Neural progenitor cell (in vitro differentiated cells): ENCODE results near the gene STK11IP. TPM values are rescaled to one million over a fixed set of nuclear protein-coding genes. Genes with fewer than 3 reads are reported as not detected.

Source experiments
- DNase-seq: peaks from one replicate; pipeline ENCODE4 v3.0.0-alpha.2; 2016; ENCODE audit warnings: low spot score
- H2AFZ ChIP-seq: fragments of 200-600 bp; sonication (generic); replicated peaks from 2 replicates; pipeline ENCODE4 v1.6.1; 2016; ENCODE audit warnings: antibody characterized with exemption
- H3F3A ChIP-seq: fragments of 200-600 bp; sonication (generic); 2 replicates; pipeline ENCODE4 v1.6.1; 2016; ENCODE audit warnings: antibody characterized with exemption, low read depth
- H3K27ac ChIP-seq: fragments of 200-600 bp; sonication (generic); 2 replicates; pipeline ENCODE4 v1.5.1; 2016; ENCODE audit warnings: mild to moderate bottlenecking
- H3K27me3 ChIP-seq: fragments of 200-600 bp; sonication (generic); 2 replicates; pipeline ENCODE4 v1.6.1; 2016; ENCODE audit warnings: mild to moderate bottlenecking, moderate library complexity
- H3K36me3 ChIP-seq: fragments of 200-600 bp; sonication (generic); 2 replicates; pipeline ENCODE4 v1.5.1; 2016
- H3K4me1 ChIP-seq: fragments of 200-600 bp; sonication (generic); 2 replicates; pipeline ENCODE4 v1.6.1; 2016; ENCODE audit warnings: mixed run types
- H3K4me2 ChIP-seq: fragments of 200-600 bp; sonication (generic); 2 replicates; pipeline ENCODE4 v1.6.1; 2016
- H3K4me3 ChIP-seq: fragments of 200-600 bp; sonication (generic); 2 replicates; pipeline ENCODE4 v1.5.1; 2016
- H3K79me2 ChIP-seq: fragments of 200-600 bp; sonication (generic); 2 replicates; pipeline ENCODE4 v1.6.1; 2016; ENCODE audit warnings: low read depth
- H3K9ac ChIP-seq: fragments of 200-600 bp; sonication (generic); 2 replicates; pipeline ENCODE4 v1.6.1; 2016
- H3K9me3 ChIP-seq: fragments of 200-600 bp; sonication (generic); 2 replicates; pipeline ENCODE4 v1.5.1; 2016; ENCODE audit warnings: low read depth
- H4K20me1 ChIP-seq: fragments of 200-600 bp; sonication (generic); 2 replicates; pipeline ENCODE4 v1.6.1; 2016; ENCODE audit warnings: low read depth
- H3K27ac Mint-ChIP-seq: 3 replicates; pipeline ENCODE4 v1.8.0; 2021; ENCODE audit warnings: mixed read lengths
- H3K27me3 Mint-ChIP-seq: 2 replicates; pipeline ENCODE4 v1.8.0; 2022; ENCODE audit warnings: low read depth, mild to moderate bottlenecking, inconsistent platforms, moderate library complexity, mixed read lengths; ENCODE audit not compliant: insufficient read depth
- H3K36me3 Mint-ChIP-seq: 3 replicates; pipeline ENCODE4 v1.8.0; 2021; ENCODE audit warnings: mixed read lengths
- H3K4me1 Mint-ChIP-seq: 3 replicates; pipeline ENCODE4 v1.8.0; 2021; ENCODE audit warnings: mixed read lengths
- H3K4me3 Mint-ChIP-seq: 3 replicates; pipeline ENCODE4 v1.8.0; 2021; ENCODE audit warnings: mild to moderate bottlenecking, moderate library complexity, mixed read lengths
- H3K9me3 Mint-ChIP-seq: 3 replicates; pipeline ENCODE4 v1.8.0; 2020; ENCODE audit warnings: mixed read lengths
- EZH2 ChIP-seq: fragments of 200-600 bp; sonication (generic); IDR thresholded peaks from 2 replicates; pipeline ENCODE4 v1.6.1; 2017; ENCODE audit warnings: antibody characterized with exemption, mild to moderate bottlenecking, moderate library complexity
- EZH2phosphoT487 ChIP-seq: fragments of 200-600 bp; sonication (generic); IDR thresholded peaks from 2 replicates; pipeline ENCODE4 v1.6.1; 2017; ENCODE audit warnings: antibody characterized with exemption
- total RNA-seq: library from RNA; depleted of rRNA; stranded (reverse); fragments of >200 nt; gene quantifications from 2 replicates; pipeline ENCODE4 v1.2.3, GENCODE V29; 2015; ENCODE audit warnings: low replicate concordance
- TF ChIP-seq, protein P1 (sequence below): fragments of 200-600 bp; sonication (generic); IDR thresholded peaks from 2 replicates; pipeline ENCODE4 v1.5.1; 2017; ENCODE audit warnings: antibody characterized with exemption, mild to moderate bottlenecking

Gene STK11IP
- total RNA-seq, 1 donor from 2014 or later, result 16.8 TPM

DNA sequence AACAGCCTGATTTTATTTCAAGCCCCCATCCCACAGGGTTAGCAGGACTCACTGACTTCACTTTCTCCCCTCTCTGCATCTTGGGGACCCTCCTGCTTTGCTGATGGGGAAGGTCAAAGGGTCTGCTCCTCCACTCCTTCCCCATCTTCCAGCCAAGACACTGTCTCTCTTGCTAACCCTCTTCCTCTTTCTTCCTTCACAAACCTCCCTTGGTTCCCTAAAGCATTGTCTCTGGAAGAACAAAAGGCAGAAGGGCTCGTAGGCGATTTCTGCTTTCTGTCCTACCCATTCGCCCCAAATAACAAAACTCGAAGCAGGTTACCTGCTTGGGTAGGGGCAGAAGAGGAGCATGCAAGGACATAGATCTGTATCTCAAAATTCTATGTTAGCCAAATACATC is 24.3 kb downstream of the STK11IP start:
- Mint-ChIP-seq H3K36me3 (no peaks in the 10 kb centered on the region), H3K9me3 (no peaks in the 10 kb centered on the region), H3K4me1 (peaks cover 6% of the 10 kb centered on the region), H3K27ac (no peak overlapping the region), H3K4me3 (no peak overlapping the region), H3K27me3 (peaks cover 9% of the 10 kb centered on the region)
- Histone ChIP-seq H3K9me3 (no peaks in the 10 kb centered on the region), H3F3A (peaks cover 10% of the 10 kb centered on the region), H3K9ac (no peak overlapping the region), H2AFZ (no peak overlapping the region), H3K4me2 (no peak overlapping the region), H4K20me1 (peaks cover 3% of the 10 kb centered on the region), H3K36me3 (no peaks in the 10 kb centered on the region), H3K27ac (no peak overlapping the region), H3K79me2 (no peaks in the 10 kb centered on the region), H3K4me1 (no peaks in the 10 kb centered on the region), H3K4me3 (no peak overlapping the region), H3K27me3 (peaks cover 30% of the 10 kb centered on the region)
- no peak for DNase-seq
- TF ChIP-seq EZH2phosphoT487, result no peak
- TF ChIP-seq EZH2, result no peak
- TF ChIP-seq, protein P1, sequence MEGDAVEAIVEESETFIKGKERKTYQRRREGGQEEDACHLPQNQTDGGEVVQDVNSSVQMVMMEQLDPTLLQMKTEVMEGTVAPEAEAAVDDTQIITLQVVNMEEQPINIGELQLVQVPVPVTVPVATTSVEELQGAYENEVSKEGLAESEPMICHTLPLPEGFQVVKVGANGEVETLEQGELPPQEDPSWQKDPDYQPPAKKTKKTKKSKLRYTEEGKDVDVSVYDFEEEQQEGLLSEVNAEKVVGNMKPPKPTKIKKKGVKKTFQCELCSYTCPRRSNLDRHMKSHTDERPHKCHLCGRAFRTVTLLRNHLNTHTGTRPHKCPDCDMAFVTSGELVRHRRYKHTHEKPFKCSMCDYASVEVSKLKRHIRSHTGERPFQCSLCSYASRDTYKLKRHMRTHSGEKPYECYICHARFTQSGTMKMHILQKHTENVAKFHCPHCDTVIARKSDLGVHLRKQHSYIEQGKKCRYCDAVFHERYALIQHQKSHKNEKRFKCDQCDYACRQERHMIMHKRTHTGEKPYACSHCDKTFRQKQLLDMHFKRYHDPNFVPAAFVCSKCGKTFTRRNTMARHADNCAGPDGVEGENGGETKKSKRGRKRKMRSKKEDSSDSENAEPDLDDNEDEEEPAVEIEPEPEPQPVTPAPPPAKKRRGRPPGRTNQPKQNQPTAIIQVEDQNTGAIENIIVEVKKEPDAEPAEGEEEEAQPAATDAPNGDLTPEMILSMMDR, result no peak

GRCh38 chr2:219622472-219622871 is 24.8 kb downstream of the STK11IP start:
- Histone ChIP-seq H3K36me3 (no peaks in the 10 kb centered on the region), H4K20me1 (peaks cover 5% of the 10 kb centered on the region), H3K9ac (no peak overlapping the region), H2AFZ (no peak overlapping the region), H3F3A (peaks cover 12% of the 10 kb centered on the region), H3K79me2 (no peaks in the 10 kb centered on the region), H3K27me3 (peaks cover 34% of the 10 kb centered on the region), H3K4me2 (no peak overlapping the region), H3K4me3 (no peak overlapping the region), H3K27ac (no peak overlapping the region), H3K9me3 (no peaks in the 10 kb centered on the region), H3K4me1 (no peaks in the 10 kb centered on the region)
- H3K4me1 Mint-ChIP-seq, result peaks cover 7% of the 10 kb centered on the region
- peaks cover 9% of the 10 kb centered on the region for H3K27me3 Mint-ChIP-seq
- H3K36me3 Mint-ChIP-seq, result no peaks in the 10 kb centered on the region
- no peak overlapping the region for H3K4me3 Mint-ChIP-seq
- TF ChIP-seq EZH2phosphoT487, result no peak
- TF ChIP-seq EZH2, result no peak
- TF ChIP-seq, protein P1, result no peak
- DNase-seq, result no peak
- no peaks in the 10 kb centered on the region for H3K9me3 Mint-ChIP-seq
- H3K27ac Mint-ChIP-seq, result no peak overlapping the region

- Histone ChIP-seq H3F3A (peaks cover 10% of the 10 kb centered on the region), H3K9ac (no peak overlapping the region), H3K9me3 (no peaks in the 10 kb centered on the region), H3K4me1 (peaks cover 7% of the 10 kb centered on the region), H3K79me2 (no peaks in the 10 kb centered on the region), H2AFZ (no peak overlapping the region), H3K27me3 (peaks cover 48% of the 10 kb centered on the region), H3K27ac (no peak overlapping the region), H3K4me2 (no peak overlapping the region), H3K36me3 (no peaks in the 10 kb centered on the region), H4K20me1 (peaks cover 5% of the 10 kb centered on the region), H3K4me3 (no peak overlapping the region)
- H3K36me3 Mint-ChIP-seq, result no peaks in the 10 kb centered on the region
- H3K4me3 Mint-ChIP-seq, result no peak overlapping the region
- peaks cover 9% of the 10 kb centered on the region for H3K27me3 Mint-ChIP-seq
- no peak overlapping the region for H3K27ac Mint-ChIP-seq
- no peak for TF ChIP-seq EZH2
- TF ChIP-seq EZH2phosphoT487, result no peak
- TF ChIP-seq, protein P1, result no peak
- H3K4me1 Mint-ChIP-seq, result peaks cover 7% of the 10 kb centered on the region
- no peaks in the 10 kb centered on the region for H3K9me3 Mint-ChIP-seq
- DNase-seq, result no peak
These were observed 26.9 kb downstream of the STK11IP start for GRCh38 chr2:219624565-219624964.
